Gastroesophageal sphincter (tissue), 4 donors: ENCODE data around the gene HCFC1. TPM values are rescaled to one million over a fixed set of nuclear protein-coding genes. Genes with fewer than 3 reads are reported as not detected.

Source experiments
- ATAC-seq: fragments of 150-250 bp; one replicate; pipeline ENCODE4 v1.9.1; 2016; ENCODE audit warnings: mild to moderate bottlenecking, moderate library complexity
- H3K27ac ChIP-seq, 4 donors: fragments of 200-600 bp; sonication (generic) in 3 of 4; 1 replicate in 3 of 4; 2 replicates in 1 of 4; pipeline ENCODE4 v1.5.1; 2016 to 2019
- H3K27me3 ChIP-seq: fragments of 200-600 bp; sonication (generic); one replicate; pipeline ENCODE4 v1.5.1; 2019
- H3K36me3 ChIP-seq, 2 donors: fragments of 200-600 bp; sonication (generic); one replicate each; pipeline ENCODE4 v1.5.1; 2019; ENCODE audit warnings: control low read depth in 1 of 2
- H3K4me1 ChIP-seq, 3 donors: fragments of 200-600 bp; sonication (generic); 1 replicate in 2 of 3; 2 replicates in 1 of 3; pipeline ENCODE4 v1.5.1; 2016 to 2019; ENCODE audit warnings: control low read depth in 2 of 3
- H3K4me3 ChIP-seq, 2 donors: fragments of 200-600 bp; sonication (generic); one replicate each; pipeline ENCODE4 v1.5.1; 2019; ENCODE audit warnings: mild to moderate bottlenecking in 1 of 2, moderate library complexity in 1 of 2
- H3K9me3 ChIP-seq, 3 donors: fragments of 200-600 bp; sonication (generic); one replicate each; pipeline ENCODE4 v1.5.1; 2017 to 2019; ENCODE audit warnings: control low read depth in 2 of 3
- EP300 ChIP-seq: sonication (generic); formaldehyde crosslinking; IDR thresholded peaks from one replicate; pipeline ENCODE4 v1.6.1; 2017; ENCODE audit warnings: antibody characterized with exemption, mild to moderate bottlenecking
- POLR2A ChIP-seq, 2 donors: fragments of 450-650 bp; IDR thresholded peaks; one replicate each; pipeline ENCODE4 v1.6.1; 2017; ENCODE audit warnings: antibody characterized with exemption in 2 of 2, mild to moderate bottlenecking in 2 of 2, moderate library complexity in 1 of 2
- POLR2AphosphoS5 ChIP-seq: sonication (generic); formaldehyde crosslinking; IDR thresholded peaks from one replicate; pipeline ENCODE4 v1.6.1; 2017; ENCODE audit warnings: antibody characterized with exemption
- WGBS, 2 donors: methylation state at CpG; one replicate each; pipeline ENCODE4 v1.1.5; 2018; ENCODE audit warnings: low coverage in 1 of 2; 5-methylcytosine and 5-hydroxymethylcytosine counted together
- total RNA-seq, 4 donors: library from RNA; depleted of rRNA; stranded (reverse); fragments of >200 nt; gene quantifications; one replicate each; pipeline ENCODE4 v1.1.0, GENCODE V29; 2016
- TF ChIP-seq, protein P1 (sequence below), 4 experiments: fragments of 200-600 bp in 2 of 4; fragments of 450-650 bp in 2 of 4; sonication (generic) in 1 of 4; IDR thresholded peaks; one replicate each; pipeline ENCODE4 v1.5.1; 2017 to 2019; ENCODE audit warnings: antibody characterized with exemption in 4 of 4, mild to moderate bottlenecking in 2 of 4, moderate library complexity in 2 of 4

The HCFC1 gene
- 10 to 100 TPM; 32.9 to 94.4 (median 43.1) TPM for total RNA-seq

DNA sequence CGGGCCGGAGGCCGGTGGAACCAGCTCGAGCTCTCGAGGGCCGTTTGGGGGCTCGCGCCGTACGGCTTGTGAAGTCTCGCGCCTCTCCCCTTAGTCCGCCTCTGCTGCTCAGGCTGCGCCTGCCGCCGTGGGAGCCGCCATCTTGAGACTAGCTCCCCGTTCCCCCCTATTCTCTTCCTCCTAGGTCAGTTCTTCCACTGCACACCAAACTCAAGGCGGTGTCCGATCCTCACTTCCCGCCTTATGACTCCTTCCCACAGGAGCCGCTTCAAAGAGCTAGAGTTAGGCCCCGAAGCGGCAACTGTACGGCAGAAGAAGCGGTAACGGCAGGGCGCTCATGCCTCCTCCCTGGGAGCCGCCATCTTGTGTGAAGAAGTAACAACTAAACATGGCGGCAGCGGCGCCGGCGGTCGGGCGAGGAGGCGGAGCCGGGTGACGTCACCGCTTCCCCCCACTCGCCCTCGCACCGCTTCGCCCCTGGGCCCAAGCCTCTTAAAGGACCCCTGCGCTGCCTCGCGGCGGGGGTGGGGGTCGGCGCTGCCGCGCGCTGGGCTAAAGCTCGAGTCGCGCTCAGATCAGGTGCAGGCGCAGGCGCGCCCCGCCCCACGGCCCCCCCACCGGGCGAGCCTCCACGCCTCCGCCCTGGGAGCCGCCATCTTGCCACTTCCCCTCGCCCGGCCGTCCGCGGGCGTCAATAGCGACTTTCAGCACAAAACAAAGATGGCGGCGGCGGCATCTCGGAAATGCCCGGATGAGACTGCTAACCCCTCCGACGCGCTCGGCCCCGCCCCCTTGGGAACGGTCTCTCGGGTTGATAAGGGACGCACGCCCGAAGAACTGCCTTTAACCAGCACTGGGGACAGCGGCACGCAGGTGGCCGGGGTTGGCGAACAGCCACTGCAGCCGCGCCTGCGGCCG lies at the start of gene HCFC1:
Gene HCFC1 (minus strand): TSS at position 369 of the 918 bp plus-strand sequence. CDS start 978 bp downstream, outside the sequence.
- TF ChIP-seq POLR2A (IDR thresholded peaks at IDR 0.05): peak in 1 of 2 donors; percentile 8
- peak; percentile 5 for TF ChIP-seq POLR2AphosphoS5
- TF ChIP-seq EP300: no peak
- TF ChIP-seq, protein P1, sequence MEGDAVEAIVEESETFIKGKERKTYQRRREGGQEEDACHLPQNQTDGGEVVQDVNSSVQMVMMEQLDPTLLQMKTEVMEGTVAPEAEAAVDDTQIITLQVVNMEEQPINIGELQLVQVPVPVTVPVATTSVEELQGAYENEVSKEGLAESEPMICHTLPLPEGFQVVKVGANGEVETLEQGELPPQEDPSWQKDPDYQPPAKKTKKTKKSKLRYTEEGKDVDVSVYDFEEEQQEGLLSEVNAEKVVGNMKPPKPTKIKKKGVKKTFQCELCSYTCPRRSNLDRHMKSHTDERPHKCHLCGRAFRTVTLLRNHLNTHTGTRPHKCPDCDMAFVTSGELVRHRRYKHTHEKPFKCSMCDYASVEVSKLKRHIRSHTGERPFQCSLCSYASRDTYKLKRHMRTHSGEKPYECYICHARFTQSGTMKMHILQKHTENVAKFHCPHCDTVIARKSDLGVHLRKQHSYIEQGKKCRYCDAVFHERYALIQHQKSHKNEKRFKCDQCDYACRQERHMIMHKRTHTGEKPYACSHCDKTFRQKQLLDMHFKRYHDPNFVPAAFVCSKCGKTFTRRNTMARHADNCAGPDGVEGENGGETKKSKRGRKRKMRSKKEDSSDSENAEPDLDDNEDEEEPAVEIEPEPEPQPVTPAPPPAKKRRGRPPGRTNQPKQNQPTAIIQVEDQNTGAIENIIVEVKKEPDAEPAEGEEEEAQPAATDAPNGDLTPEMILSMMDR (IDR thresholded peaks at IDR 0.05): no peak
- peak; percentile 75 for ATAC-seq
- Histone ChIP-seq H3K36me3 (no peaks in the 10 kb centered on the region), H3K4me1 (peaks cover 2 to 51% (median 31%) of the 10 kb centered on the region in 3 donors), H3K27ac (peak within 1 kb of the TSS; percentile 94 to 99 (median 98)), H3K27me3 (no peaks in the 10 kb centered on the region), H3K9me3 (no peaks in the 10 kb centered on the region), H3K4me3 (peak within 1 kb of the TSS; percentile 65 to 76)
- WGBS, 2 donors: no CpG with 5 or more reads among the region's 96 CpGs

DNA sequence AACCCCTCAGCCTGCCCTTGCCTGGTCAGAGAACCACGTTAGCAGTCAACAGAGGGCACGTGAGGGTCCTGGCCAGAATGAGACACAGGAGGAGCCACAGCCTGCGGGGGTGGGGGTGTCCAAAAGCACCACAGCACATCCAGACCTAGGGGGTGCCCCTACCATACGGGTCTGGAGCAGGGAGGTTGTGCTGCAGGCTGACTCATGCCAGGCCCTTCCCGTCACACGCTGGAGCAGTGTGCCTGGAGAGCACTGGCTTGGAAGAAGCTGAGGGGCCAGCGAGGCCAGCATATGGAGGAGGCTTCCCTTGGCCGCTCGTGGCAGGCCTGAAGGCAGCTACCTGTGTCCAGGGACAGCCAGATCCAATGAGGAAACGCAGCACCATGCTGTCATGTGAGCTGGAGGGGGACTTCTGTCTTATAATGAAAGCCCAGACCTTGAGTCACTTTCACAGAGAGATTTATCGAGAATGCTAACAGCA lies 49.6 kb upstream of the HCFC1 start:
- no peak for TF ChIP-seq POLR2A (IDR thresholded peaks at IDR 0.05)
- no peak for TF ChIP-seq POLR2AphosphoS5
- TF ChIP-seq, protein P1 (IDR thresholded peaks at IDR 0.05): no peak
- no peak for TF ChIP-seq EP300
- H3K27ac ChIP-seq: peak overlapping the region in 3 of 4 donors; percentile 85 to 91 (median 86)
- no peaks in the 10 kb centered on the region for H3K9me3 ChIP-seq
- WGBS, 2 donors: 90% methylated on average over 2 of the region's 11 CpGs; no CpG with 5 or more reads in 1 of the 2 donors
- H3K4me3 ChIP-seq: no peak overlapping the region
- peaks cover 0 to 16% of the 10 kb centered on the region in 2 donors for H3K36me3 ChIP-seq
- H3K27me3 ChIP-seq: no peaks in the 10 kb centered on the region
- peaks cover 0 to 29% (median 3%) of the 10 kb centered on the region in 3 donors for H3K4me1 ChIP-seq
- ATAC-seq: no peak

DNA sequence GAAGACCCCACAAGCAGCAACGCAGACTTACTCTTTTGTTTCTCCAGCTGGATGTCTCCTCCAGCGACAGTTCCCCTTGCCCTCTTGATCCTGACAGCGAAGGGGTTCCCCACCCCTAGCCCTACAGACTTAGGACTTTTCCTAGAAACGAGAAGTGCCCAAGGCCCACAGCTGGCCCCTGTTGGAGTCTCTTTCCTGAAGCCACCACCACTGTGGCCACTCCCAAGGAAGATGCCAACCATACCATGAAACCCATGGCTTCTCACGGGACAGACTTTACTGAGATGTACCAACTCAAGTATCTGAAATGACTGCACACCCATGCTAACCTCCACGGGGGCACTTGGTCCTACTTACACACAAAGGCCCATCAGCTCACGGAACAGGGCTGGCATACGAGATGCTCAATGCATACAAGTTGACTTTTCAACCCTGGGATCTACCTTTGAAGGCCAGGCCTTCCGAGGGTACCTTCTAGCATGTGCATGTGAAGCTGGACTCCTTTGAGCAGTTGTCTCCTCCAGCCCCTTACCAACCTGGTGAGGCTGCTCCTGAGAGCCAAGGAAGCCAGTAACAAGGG lies 49.0 kb upstream of the HCFC1 start:
- ATAC-seq: no peak
- 44% methylated on average over 3 of the region's 9 CpGs; no CpG with 5 or more reads in 1 of the 2 donors for WGBS, 2 donors

DNA sequence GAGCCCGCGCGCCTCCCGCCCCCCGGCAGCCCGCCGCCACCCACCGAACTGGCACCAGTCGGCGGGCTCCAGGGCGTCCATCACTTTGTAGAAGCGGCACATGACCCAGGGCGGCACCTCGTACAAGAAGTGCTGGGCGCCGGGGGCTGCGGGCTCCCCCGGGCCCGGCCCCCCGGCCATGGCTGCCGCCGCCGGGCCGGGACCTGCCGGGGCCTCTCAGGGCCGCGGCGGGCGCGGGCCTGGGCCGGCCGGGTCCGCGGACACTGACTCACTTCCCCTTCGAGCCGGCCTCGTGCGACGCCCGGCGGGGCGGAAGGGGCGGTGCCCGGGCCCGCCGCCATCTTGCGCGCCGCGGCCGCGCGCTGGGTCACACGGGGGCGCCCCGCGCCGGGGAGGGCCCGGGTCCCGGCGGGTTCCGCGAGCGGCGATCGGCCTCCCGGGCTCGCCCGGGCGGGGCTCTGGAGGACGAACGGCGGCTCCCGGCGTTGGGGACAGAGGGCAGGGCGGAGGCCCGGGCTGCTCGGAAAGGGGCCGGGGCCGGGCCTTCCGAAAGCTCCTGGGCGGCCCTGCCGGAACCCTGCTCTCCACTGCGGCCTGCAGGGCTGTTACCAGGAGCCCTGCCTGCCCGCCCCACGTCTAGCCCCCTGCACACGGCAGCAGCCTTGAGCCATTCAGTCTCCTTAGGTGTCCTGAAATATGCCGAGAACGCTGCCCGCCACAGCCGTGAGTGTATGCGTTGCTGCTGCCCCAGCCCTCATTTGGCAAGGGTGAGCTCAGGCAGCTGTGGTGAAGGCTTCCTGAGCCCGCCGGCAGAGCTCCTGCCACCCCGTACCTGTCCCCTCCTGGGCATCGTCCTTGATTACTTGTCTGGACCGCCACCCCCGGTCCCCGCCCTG lies 48.3 kb upstream of the HCFC1 start, which contains the start of gene IRAK1:
Gene IRAK1 (minus strand): TSS at position 270 of the 896 bp plus-strand sequence. CDS start 90 bp downstream, at position 180.
- 58% methylated on average over 2 of the region's 99 CpGs; no CpG with 5 or more reads in 1 of the 2 donors for WGBS, 2 donors
- Histone ChIP-seq H3K4me1 (peaks cover 0 to 29% (median 3%) of the 10 kb centered on the region in 3 donors), H3K27me3 (no peaks in the 10 kb centered on the region), H3K9me3 (no peaks in the 10 kb centered on the region), H3K4me3 (peak within 1 kb of the TSS; percentile 67 to 68), H3K36me3 (peaks cover 0 to 29% of the 10 kb centered on the region in 2 donors), H3K27ac (peak within 1 kb of the TSS; percentile 85 to 92 (median 88))
- ATAC-seq: peak; percentile 88
- TF ChIP-seq, protein P1 (IDR thresholded peaks at IDR 0.05): no peak
- peak in 1 of 2 donors; percentile 53 for TF ChIP-seq POLR2A (IDR thresholded peaks at IDR 0.05)

More for the DNA sequence above, 49.0 kb upstream of the HCFC1 start:
- peaks cover 0 to 22% of the 10 kb centered on the region in 2 donors for H3K36me3 ChIP-seq
- TF ChIP-seq EP300 (no peak), POLR2A (IDR thresholded peaks at IDR 0.05) (no peak), POLR2AphosphoS5 (no peak)
- TF ChIP-seq, protein P1 (IDR thresholded peaks at IDR 0.05): no peak
- no peaks in the 10 kb centered on the region for H3K9me3 ChIP-seq
- no peaks in the 10 kb centered on the region for H3K27me3 ChIP-seq
- H3K4me3 ChIP-seq: peak overlapping the region; percentile 67 to 68
- peak overlapping the region; percentile 85 to 92 (median 88) for H3K27ac ChIP-seq
- peaks cover 0 to 29% (median 3%) of the 10 kb centered on the region in 3 donors for H3K4me1 ChIP-seq
